Measurements from ENCODE around the gene FAM13C. TPM values are rescaled to one million over a fixed set of nuclear protein-coding genes. Genes with fewer than 3 reads are reported as not detected.

The FAM13C gene
- polyA plus RNA-seq, 2 of the 4 experiments (the other 2 are of a cell fraction), result not detected

GRCh38 chr10:59393349-59393748 lies 31.0 kb upstream of the FAM13C start:
- no peaks in the 10 kb centered on the region for H3K9me3 ChIP-seq
- ATAC-seq (no peak), FAIRE-seq (no peak), DNase-seq (ENCODE audit: low read depth in 1 of 2, low spot score in 1 of 2) (no peak)
- 46% methylated on average over 1 of the region's 1 CpG for WGBS (ENCODE audit: missing lambda C conversion rate)
- TF ChIP-seq ZNF302 (CRISPR knock-in tag; IDR thresholded peaks at IDR 0.05) (no peak), NFE2L2 (conservative IDR thresholded peaks at IDR 0.05; ENCODE audit: low read length) (no peak), REST (IDR thresholded peaks at IDR 0.05) (no peak), GATA3 (IDR thresholded peaks at IDR 0.05; ENCODE audit: borderline replicate concordance) (no peak), FOSL2 (IDR thresholded peaks at IDR 0.05) (no peak), FOSL2 (CRISPR knock-in tag; IDR thresholded peaks at IDR 0.05) (no peak), NR3C1 (IDR thresholded peaks at IDR 0.05) (no peak), HMGXB4 (CRISPR knock-in tag; IDR thresholded peaks at IDR 0.05; ENCODE audit: borderline replicate concordance) (no peak), HOXB5 (CRISPR knock-in tag; IDR thresholded peaks at IDR 0.05) (no peak), E2F6 (IDR thresholded peaks at IDR 0.05; ENCODE audit: borderline replicate concordance, low read depth) (no peak), RNF2 (IDR thresholded peaks at IDR 0.05; ENCODE audit: borderline replicate concordance, low read depth) (no peak), BHLHE40 (IDR thresholded peaks at IDR 0.05; ENCODE audit: low read depth, low read length) (no peak), ZC3H11A (IDR thresholded peaks at IDR 0.05) (no peak), FOXS1 (CRISPR knock-in tag; IDR thresholded peaks at IDR 0.05) (no peak), HEYL (CRISPR knock-in tag; IDR thresholded peaks at IDR 0.05) (no peak)
- CTCF ChIA-PET, result no interaction called here
- POLR2A ChIA-PET, result no interaction called here
- no peak overlapping the region for H3K27ac ChIP-seq
- H3K4me3 ChIP-seq, result no peak overlapping the region
- H3K4me1 ChIP-seq, result no peaks in the 10 kb centered on the region
- no peak overlapping the region for H3K4me2 ChIP-seq

GRCh38 chr10:59391060-59391459 lies 28.7 kb upstream of the FAM13C start:
- ChIA-PET POLR2A (no interaction called here), CTCF (no interaction called here)
- no peak for DNase-seq (ENCODE audit: low read depth in 1 of 2, low spot score in 1 of 2)
- Histone ChIP-seq H3K4me2 (no peak overlapping the region), H3K9me3 (no peaks in the 10 kb centered on the region), H3K27ac (no peak overlapping the region), H3K4me3 (no peak overlapping the region), H3K4me1 (no peaks in the 10 kb centered on the region)
- FAIRE-seq, result no peak
- TF ChIP-seq PBX3 (IDR thresholded peaks at IDR 0.05) (no peak), HOXB5 (CRISPR knock-in tag; IDR thresholded peaks at IDR 0.05) (no peak), HES2 (IDR thresholded peaks at IDR 0.05) (no peak), ELK1 (IDR thresholded peaks at IDR 0.05; ENCODE audit: low read depth, low read length) (no peak), RNF2 (IDR thresholded peaks at IDR 0.05; ENCODE audit: borderline replicate concordance, low read depth) (no peak), RCOR1 (IDR thresholded peaks at IDR 0.05; ENCODE audit: low read depth, low read length) (no peak)
- no peak for ATAC-seq
- WGBS (ENCODE audit: missing lambda C conversion rate), result 15% methylated on average over 2 of the region's 2 CpGs
